Right lobe of liver (tissue), 4 donors: ENCODE results near the gene FHOD1.

Experiments used
- CTCF ChIP-seq, 4 donors: fragments of 200-600 bp in 3 of 4; fragments of 450-650 bp in 1 of 4; IDR thresholded peaks; one replicate each; pipeline versions ENCODE4 v1.5.1 to v1.8.0; 2016 to 2022; ENCODE audit warnings: antibody characterized with exemption in 4 of 4, mild to moderate bottlenecking in 2 of 4
- POLR2A ChIP-seq: fragments of 450-650 bp; IDR thresholded peaks from one replicate; pipeline ENCODE4 v1.6.1; 2017; ENCODE audit warnings: antibody characterized with exemption, mild to moderate bottlenecking
- donor health status: DM: no; HTN: no; CAD: no.
- donor health status: DM: no; HTN: no; CAD: no.
- donor health status: DM: no; HTN: yes; CAD: no.

- TF ChIP-seq CTCF (IDR thresholded peaks at IDR 0.05) (no peak), POLR2A (no peak)
Observed at GRCh38 chr16:67228034-67228785, 19.1 kb downstream of the FHOD1 start.
